T-cell (primary cell): ENCODE measurements around the gene DIS3L2. TPM values are rescaled to one million over a fixed set of nuclear protein-coding genes. Genes with fewer than 3 reads are reported as not detected.

Experiments
- ATAC-seq, 4 experiments: fragments of 200-7000 bp in 3 of 4; fragments of 150-1000 bp in 1 of 4; cut with Tn5 transposase; replicated peaks in 1 of 4; 1 replicate in 3 of 4; 2 replicates in 1 of 4; pipeline ENCODE4 v1.10.0; 2021; ENCODE audit warnings: moderate library complexity in 3 of 4, mild to moderate bottlenecking in 2 of 4, moderate number of reproducible peaks in 1 of 4
- CTCF ChIA-PET, 2 donors: fragments of 300-600 bp; sonication (Branson Sonifier 250); formaldehyde crosslinking; loops; one replicate each; lab custom pipeline; 2022; ENCODE audit warnings: antibody characterized with exemption in 2 of 2; lab: Charles Lee
- POLR2A ChIA-PET, 2 donors: fragments of 300-600 bp; sonication (Branson Sonifier 250); formaldehyde crosslinking; loops; one replicate each; lab custom pipeline; 2022; ENCODE audit warnings: antibody characterized with exemption in 2 of 2; lab: Charles Lee
- DNase-seq, 35 experiments: peaks; one replicate each; pipeline versions ENCODE4 v3.0.0 to v3.0.0-alpha.2; 2013 to 2023
- H3K27ac ChIP-seq: one replicate; pipeline ENCODE4 v1.5.1; 2013; ENCODE audit warnings: low read length
- H3K27me3 ChIP-seq, 2 experiments: replicated peaks in 1 of 2; 1 replicate in 1 of 2; 2 replicates in 1 of 2; pipeline versions ENCODE4 v1.6.1 to v1.7.0; 2013; ENCODE audit warnings: low read length in 1 of 2, mixed read lengths in 1 of 2; ENCODE audit not compliant: control insufficient read depth in 2 of 2, insufficient read depth in 2 of 2; ENCODE audit errors: extremely low read depth in 1 of 2
- H3K36me3 ChIP-seq, 2 donors: 1 replicate in 1 of 2; 2 replicates in 1 of 2; pipeline versions ENCODE4 v1.6.1 to v1.7.0; 2013; ENCODE audit warnings: low read length in 1 of 2; ENCODE audit not compliant: control insufficient read depth in 2 of 2, insufficient read depth in 1 of 2; ENCODE audit errors: extremely low read depth in 1 of 2
- H3K4me1 ChIP-seq, 2 experiments: 1 replicate in 1 of 2; 2 replicates in 1 of 2; pipeline versions ENCODE4 v1.6.1 to v1.7.0; 2013; ENCODE audit warnings: low read length in 2 of 2, mixed read lengths in 1 of 2; ENCODE audit not compliant: insufficient read depth in 2 of 2, control insufficient read depth in 1 of 2; ENCODE audit errors: extremely low read depth in 1 of 2
- H3K4me3 ChIP-seq, 2 donors: 1 replicate in 1 of 2; 2 replicates in 1 of 2; pipeline versions ENCODE4 v1.5.1 to v1.7.0; 2013; ENCODE audit warnings: mild to moderate bottlenecking in 2 of 2, low read length in 1 of 2, moderate library complexity in 1 of 2; ENCODE audit not compliant: control insufficient read depth in 1 of 2; ENCODE audit errors: extremely low read depth in 1 of 2
- H3K9me3 ChIP-seq: 2 replicates; pipeline ENCODE4 v1.7.0; 2013
- H3K27ac Mint-ChIP-seq, 2 donors: one replicate each; pipeline ENCODE4 v1.8.0; 2020 to 2021; ENCODE audit warnings: mild to moderate bottlenecking in 2 of 2, mixed read lengths in 2 of 2
- H3K27me3 Mint-ChIP-seq, 2 donors: one replicate each; pipeline ENCODE4 v1.8.0; 2021 to 2022; ENCODE audit warnings: mixed read lengths in 2 of 2
- H3K36me3 Mint-ChIP-seq: one replicate; pipeline ENCODE4 v1.8.0; 2021; ENCODE audit warnings: mixed read lengths
- H3K4me1 Mint-ChIP-seq, 3 donors: one replicate each; pipeline ENCODE4 v1.8.0; 2020 to 2022; ENCODE audit warnings: mixed read lengths in 3 of 3, mild to moderate bottlenecking in 1 of 3
- H3K4me3 Mint-ChIP-seq, 3 donors: one replicate each; pipeline ENCODE4 v1.8.0; 2020 to 2022; ENCODE audit warnings: mild to moderate bottlenecking in 3 of 3, mixed read lengths in 3 of 3, moderate library complexity in 3 of 3
- H3K9me3 Mint-ChIP-seq, 3 donors: one replicate each; pipeline ENCODE4 v1.8.0; 2020 to 2022; ENCODE audit warnings: mixed read lengths in 3 of 3
- WGBS: methylation state at CpG from one replicate; pipeline ENCODE4 v1.1.5; 2013; ENCODE audit warnings: missing lambda C conversion rate; ENCODE audit not compliant: insufficient coverage; 5-methylcytosine and 5-hydroxymethylcytosine counted together
- total RNA-seq, 35 experiments: library from RNA in 6 of 35; stranded (reverse) in 6 of 35; fragments of 120-200 nt in 1 of 35; gene quantifications; one replicate each; pipeline versions ENCODE4 v1.2.1 to v1.2.4 and lab custom pipeline; 2013 to 2026

The DIS3L2 gene
- total RNA-seq, 5 donors from 2014 or later (not counting 1 experiment from before 2014, with no cell fraction given), result 55.0 to 70.9 (median 61.4) TPM

GRCh38 chr2:232183279-232183678 lies 221.8 kb downstream of the DIS3L2 start:
- Mint-ChIP-seq H3K27ac (no peak overlapping the region), H3K27me3 (no peaks in the 10 kb centered on the region), H3K36me3 (peaks cover 38% of the 10 kb centered on the region), H3K4me1 (peaks cover 0 to 6% (median 0%) of the 10 kb centered on the region in 3 donors), H3K4me3 (no peak overlapping the region), H3K9me3 (peaks cover 0 to 3% (median 0%) of the 10 kb centered on the region in 3 donors)
- DNase-seq (no peak), ATAC-seq (no peak)
- Histone ChIP-seq H3K4me3 (no peak overlapping the region), H3K9me3 (no peaks in the 10 kb centered on the region), H3K36me3 (no peaks in the 10 kb centered on the region), H3K4me1 (no peaks in the 10 kb centered on the region), H3K27ac (no peak overlapping the region), H3K27me3 (no peaks in the 10 kb centered on the region)
- ChIA-PET CTCF (interaction anchor here in 1 of 2 donors (0.6 kb wide), 1 partner anchor 254 kb away, joined by 3 read pairs; no protein-coding TSS in a partner anchor), POLR2A (no interaction called here)
- 100% methylated on average over 1 of the region's 2 CpGs for WGBS

GRCh38 chr2:232184346-232184745 lies 222.8 kb downstream of the DIS3L2 start:
- no CpG with 5 or more reads among the region's 6 CpGs for WGBS
- peaks cover 46% of the 10 kb centered on the region for H3K36me3 Mint-ChIP-seq
- H3K36me3 ChIP-seq, result no peaks in the 10 kb centered on the region

GRCh38 chr2:232190796-232191195 lies 229.3 kb downstream of the DIS3L2 start:
- Mint-ChIP-seq H3K36me3 (peaks cover 59% of the 10 kb centered on the region), H3K27ac (no peak overlapping the region), H3K27me3 (no peaks in the 10 kb centered on the region), H3K4me1 (no peaks in the 10 kb centered on the region), H3K4me3 (no peak overlapping the region), H3K9me3 (peaks cover 0 to 20% (median 8%) of the 10 kb centered on the region in 3 donors)
- no peaks in the 10 kb centered on the region for H3K27me3 ChIP-seq
- ChIA-PET POLR2A (no interaction called here), CTCF (interaction anchor here in 1 of 2 donors (0.6 kb wide), 1 partner anchor 111 kb away, joined by 7 read pairs; no protein-coding TSS in a partner anchor)
- 91% methylated on average over 2 of the region's 2 CpGs for WGBS
- H3K4me1 ChIP-seq, result no peaks in the 10 kb centered on the region
- peaks cover 0 to 4% of the 10 kb centered on the region in 2 donors for H3K36me3 ChIP-seq
- H3K27ac ChIP-seq, result no peak overlapping the region
- ATAC-seq (no peak), DNase-seq (no peak)
- H3K9me3 ChIP-seq, result no peaks in the 10 kb centered on the region
- H3K4me3 ChIP-seq, result no peak overlapping the region

More at GRCh38 chr2:232184346-232184745, 222.8 kb downstream of the DIS3L2 start:
- ChIA-PET CTCF (no interaction called here), POLR2A (no interaction called here)
- Mint-ChIP-seq H3K9me3 (peaks cover 0 to 3% (median 0%) of the 10 kb centered on the region in 3 donors), H3K4me3 (no peak overlapping the region), H3K4me1 (peaks cover 0 to 6% (median 0%) of the 10 kb centered on the region in 3 donors), H3K27me3 (no peaks in the 10 kb centered on the region), H3K27ac (no peak overlapping the region)
- Histone ChIP-seq H3K4me3 (no peak overlapping the region), H3K9me3 (no peaks in the 10 kb centered on the region), H3K4me1 (no peaks in the 10 kb centered on the region), H3K27ac (no peak overlapping the region), H3K27me3 (no peaks in the 10 kb centered on the region)
- ATAC-seq (no peak), DNase-seq (no peak)

GRCh38 chr2:232195487-232195886 lies 234.0 kb downstream of the DIS3L2 start:
- ATAC-seq (no peak), DNase-seq (no peak)
- peaks cover 4 to 10% of the 10 kb centered on the region in 2 donors for H3K36me3 ChIP-seq
- Mint-ChIP-seq H3K36me3 (peaks cover 64% of the 10 kb centered on the region), H3K4me1 (no peaks in the 10 kb centered on the region), H3K27me3 (no peaks in the 10 kb centered on the region), H3K4me3 (no peak overlapping the region), H3K9me3 (peaks cover 0 to 20% (median 8%) of the 10 kb centered on the region in 3 donors), H3K27ac (no peak overlapping the region)
- no peak overlapping the region for H3K27ac ChIP-seq
- H3K4me3 ChIP-seq, result no peak overlapping the region
- no CpG with 5 or more reads among the region's 1 CpG for WGBS
- no peaks in the 10 kb centered on the region for H3K4me1 ChIP-seq
- ChIA-PET POLR2A (no interaction called here), CTCF (no interaction called here)
- H3K27me3 ChIP-seq, result no peaks in the 10 kb centered on the region
- H3K9me3 ChIP-seq, result no peaks in the 10 kb centered on the region

DNA sequence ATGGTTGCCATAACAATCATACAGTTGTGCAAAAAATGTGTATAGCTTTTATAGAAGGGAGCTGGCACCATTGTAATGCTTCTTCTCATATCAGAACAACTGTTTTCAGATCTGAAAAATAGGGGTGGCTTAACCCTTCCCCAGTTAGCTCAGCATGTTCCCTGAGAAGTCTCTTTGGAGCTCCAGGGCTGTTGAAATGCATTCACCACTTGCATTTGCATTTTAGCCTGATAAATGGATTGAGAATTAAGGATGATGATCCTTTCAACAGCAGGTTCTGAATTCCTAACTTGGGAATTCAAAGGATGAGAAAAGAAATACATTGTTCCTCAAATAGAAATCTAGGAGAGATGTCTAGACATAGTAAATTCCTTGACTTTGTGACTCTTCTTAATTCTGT lies 235.3 kb downstream of the DIS3L2 start:
- no peaks in the 10 kb centered on the region for H3K27me3 ChIP-seq
- peaks cover 0 to 20% (median 8%) of the 10 kb centered on the region in 3 donors for H3K9me3 Mint-ChIP-seq
- peaks cover 4 to 16% of the 10 kb centered on the region in 2 donors for H3K36me3 ChIP-seq
- ATAC-seq (no peak), DNase-seq (no peak)
- H3K4me1 ChIP-seq, result no peaks in the 10 kb centered on the region
- CTCF ChIA-PET, result interaction anchor here in 1 of 2 donors (0.5 kb wide), 1 partner anchor 146 kb away, joined by 4 read pairs; no protein-coding TSS in a partner anchor
- H3K4me3 ChIP-seq, result no peak overlapping the region
- H3K4me1 Mint-ChIP-seq, result no peaks in the 10 kb centered on the region
- no peaks in the 10 kb centered on the region for H3K27me3 Mint-ChIP-seq
- no peak overlapping the region for H3K27ac Mint-ChIP-seq
- H3K27ac ChIP-seq, result no peak overlapping the region
- H3K9me3 ChIP-seq, result no peaks in the 10 kb centered on the region
- no peak overlapping the region for H3K4me3 Mint-ChIP-seq
- H3K36me3 Mint-ChIP-seq, result peaks cover 61% of the 10 kb centered on the region
- POLR2A ChIA-PET, result no interaction called here

GRCh38 chr2:232200195-232200594 lies 238.7 kb downstream of the DIS3L2 start:
- no peak for ATAC-seq
- peaks cover 0 to under 1% (median 0%) of the 10 kb centered on the region in 3 donors for H3K9me3 Mint-ChIP-seq
- no peak overlapping the region for H3K4me3 ChIP-seq
- no peak overlapping the region for H3K27ac Mint-ChIP-seq
- H3K36me3 ChIP-seq, result peaks cover 0 to 16% of the 10 kb centered on the region in 2 donors
- WGBS, result no CpG with 5 or more reads among the region's 2 CpGs
- no peak for DNase-seq
- peaks cover 48% of the 10 kb centered on the region for H3K36me3 Mint-ChIP-seq
- peaks cover 0 to 6% (median 0%) of the 10 kb centered on the region in 3 donors for H3K4me1 Mint-ChIP-seq
- H3K27ac ChIP-seq, result no peak overlapping the region
- H3K4me1 ChIP-seq, result no peaks in the 10 kb centered on the region
- ChIA-PET CTCF (no interaction called here), POLR2A (no interaction called here)
- no peak overlapping the region for H3K4me3 Mint-ChIP-seq
- no peaks in the 10 kb centered on the region for H3K27me3 Mint-ChIP-seq
- H3K9me3 ChIP-seq, result no peaks in the 10 kb centered on the region
- no peaks in the 10 kb centered on the region for H3K27me3 ChIP-seq
